ENCODE results near the gene OSBPL9.

- TF ChIP-seq CTCF (IDR thresholded peaks at IDR 0.05): no peak
- TF ChIP-seq POLR2AphosphoS5 (IDR thresholded peaks at IDR 0.05): no peak
- TF ChIP-seq POLR2A (IDR thresholded peaks at IDR 0.05): no peak
- TF ChIP-seq EP300 (IDR thresholded peaks at IDR 0.05): no peak
Observed at GRCh38 chr1:51631747-51632146, 14.9 kb downstream of the OSBPL9 start.
